Measurements from ENCODE around the gene ZNF423. TPM values are rescaled to one million over a fixed set of nuclear protein-coding genes. Genes with fewer than 3 reads are reported as not detected.

The ZNF423 gene
- total and polyA plus RNA-seq, 9 of the 15 experiments (the other 6 are each of a cell fraction or from before 2014, with no cell fraction given): not detected

GRCh38 chr16:49628148-49628547 lies 227.8 kb downstream of the ZNF423 start:
- no peaks in the 10 kb centered on the region for H4K20me1 ChIP-seq (replicated peaks; ENCODE audit: control insufficient read depth, insufficient read depth, low read length)
- POLR2A ChIA-PET: no interaction called here
- no TSS peak for BruUV-seq (replicated peaks)
- intact Hi-C loops (cut with micrococcal nuclease) (no loop called here), in situ Hi-C loops (cut with MboI) (no loop called here)
- H3K36me3 ChIP-seq (ENCODE audit: control insufficient read depth, insufficient read depth, low read length): no peaks in the 10 kb centered on the region
- no peak overlapping the region for H3K27ac ChIP-seq (ENCODE audit: extremely low read depth, low read depth, low read length)
- no peak overlapping the region for H3K9ac ChIP-seq (ENCODE audit: insufficient read depth in 1 of 2, low read depth in 2 of 2, low read length in 2 of 2)
- H3K4me3 ChIP-seq: no peak overlapping the region
- no peaks in the 10 kb centered on the region for H3K79me2 ChIP-seq (ENCODE audit: control insufficient read depth, insufficient read depth, low read length)
- DNase-seq (ENCODE audit: extremely low read depth in 1 of 4, low spot score in 3 of 4) (no peak), ATAC-seq (no peak), FAIRE-seq (no peak)
- H3K9me1 ChIP-seq (ENCODE audit: control insufficient read depth, insufficient read depth, low read length): no peaks in the 10 kb centered on the region
- H2AFZ ChIP-seq (ENCODE audit: low read depth, low read length): no peak overlapping the region
- 0% methylated on average over 3 of the region's 3 CpGs for WGBS (ENCODE audit: insufficient coverage, low coverage, missing lambda C conversion rate)
- H3K9me3 ChIP-seq (replicated peaks; ENCODE audit: control insufficient read depth, insufficient read depth, low read depth, low read length): no peaks in the 10 kb centered on the region
- no peak overlapping the region for H3K4me2 ChIP-seq (ENCODE audit: insufficient read depth, low read length)
- no peaks in the 10 kb centered on the region for H3K27me3 ChIP-seq (ENCODE audit: control insufficient read depth in 2 of 2, insufficient read depth in 2 of 2, low read length in 2 of 2)
- H3K4me1 ChIP-seq (replicated peaks in 1 of 2; ENCODE audit: control insufficient read depth in 2 of 2, insufficient read depth in 2 of 2, low read length in 2 of 2): no peaks in the 10 kb centered on the region
- CTCF ChIA-PET (ENCODE audit: low intra/inter-chr PET ratio): no interaction called here
- no peak for TF ChIP-seq TEAD1 (CRISPR knock-in tag; IDR thresholded peaks at IDR 0.05)
- no peak for TF ChIP-seq SOX6 (IDR thresholded peaks at IDR 0.05)
- no peak for TF ChIP-seq FOSL1 (tag; conservative IDR thresholded peaks at IDR 0.05)
- TF ChIP-seq CHAMP1 (IDR thresholded peaks at IDR 0.05): no peak
- no peak for TF ChIP-seq ZNF699 (CRISPR knock-in tag; IDR thresholded peaks at IDR 0.05; ENCODE audit: insufficient replicate concordance)
- no peak for TF ChIP-seq ZNF311 (CRISPR knock-in tag; IDR thresholded peaks at IDR 0.05)
- TF ChIP-seq ZNF384 (IDR thresholded peaks at IDR 0.05; ENCODE audit: low read depth, low read length): no peak
- TF ChIP-seq ETV5 (CRISPR knock-in tag; IDR thresholded peaks at IDR 0.05; ENCODE audit: low read depth): no peak
- no peak for TF ChIP-seq STAG1 (CRISPR knock-in tag; IDR thresholded peaks at IDR 0.05; ENCODE audit: borderline replicate concordance)
- no peak for TF ChIP-seq ESRRA (IDR thresholded peaks at IDR 0.05; ENCODE audit: borderline replicate concordance, low read depth)
- TF ChIP-seq SMC3 (conservative IDR thresholded peaks at IDR 0.05; ENCODE audit: insufficient read depth, low read depth, low read length): no peak
- TF ChIP-seq FOXK1 (CRISPR knock-in tag; IDR thresholded peaks at IDR 0.05; ENCODE audit: borderline replicate concordance): no peak
- TF ChIP-seq ZNF124 (CRISPR knock-in tag; IDR thresholded peaks at IDR 0.05): no peak
- no peak for TF ChIP-seq SMARCA4 (IDR thresholded peaks at IDR 0.05)
- TF ChIP-seq CREM (IDR thresholded peaks at IDR 0.05; ENCODE audit: low read depth): no peak
- no peak for TF ChIP-seq NEUROD1 (IDR thresholded peaks at IDR 0.05; ENCODE audit: borderline replicate concordance, low read depth, low read length, partially characterized antibody)
- TF ChIP-seq CHD4 (IDR thresholded peaks at IDR 0.05; ENCODE audit: insufficient read depth, insufficient replicate concordance, low read depth, low read length, poor library complexity, severe bottlenecking): no peak
- no peak for TF ChIP-seq MYC (IDR thresholded peaks at IDR 0.05; ENCODE audit: low read depth, low read length)
- no peak for TF ChIP-seq MYC (CRISPR knock-in tag; IDR thresholded peaks at IDR 0.05; ENCODE audit: borderline replicate concordance, low read depth)
- no peak for TF ChIP-seq NCOA6 (IDR thresholded peaks at IDR 0.05)
- no peak for TF ChIP-seq ZNF143 (CRISPR knock-in tag; IDR thresholded peaks at IDR 0.05)
